GM21529 (cell line): ENCODE data around the gene MTG1.
"Not testable (repeated sequence)": the region's sequence is repeated elsewhere in the genome, so short reads cannot be mapped to it uniquely, and the experiment has no call there.

Source experiments
- ATAC-seq: cut with Tn5 transposase; IDR thresholded peaks from one replicate; pipeline ENCODE4 v1.9.1; 2021; ENCODE audit not compliant: unreplicated experiment

Gene MTG1

GRCh38 chr10:133377025-133377817 is 16.7 kb upstream of the MTG1 start:
- ATAC-seq = no peak

- no peak for ATAC-seq
These were observed 16.1 kb upstream of the MTG1 start for GRCh38 chr10:133377818-133378250.

- peak; percentile 40 for ATAC-seq
These were observed 15.5 kb upstream of the MTG1 start for GRCh38 chr10:133378251-133379096.

- peak; percentile 59 for ATAC-seq
These were observed 14.7 kb upstream of the MTG1 start, which contains the start of gene PAOX for GRCh38 chr10:133379152-133379800. Gene PAOX (plus strand): TSS chr10:133379262. CDS start chr10:133379317, 55 bp downstream.

GRCh38 chr10:133379801-133380666 is 13.9 kb upstream of the MTG1 start:
- no peak for ATAC-seq

GRCh38 chr10:133381036-133381435 is 12.9 kb upstream of the MTG1 start:
- ATAC-seq = no peak

GRCh38 chr10:133383551-133383950 is 10.4 kb upstream of the MTG1 start:
- ATAC-seq = no peak

GRCh38 chr10:133384071-133384470 is 9.9 kb upstream of the MTG1 start:
- no peak for ATAC-seq

GRCh38 chr10:133385214-133385613 is 8.7 kb upstream of the MTG1 start:
- ATAC-seq = no peak

- not testable (repeated sequence) for ATAC-seq
These were observed 7.0 kb upstream of the MTG1 start for GRCh38 chr10:133386951-133387350.

GRCh38 chr10:133388236-133388972 is 5.6 kb upstream of the MTG1 start:
- peak; percentile 3 for ATAC-seq

- peak; percentile 81 for ATAC-seq
These were observed 4.8 kb upstream of the MTG1 start for GRCh38 chr10:133388973-133389818.

- no peak for ATAC-seq
These were observed 3.2 kb upstream of the MTG1 start for GRCh38 chr10:133390597-133391248.

GRCh38 chr10:133391249-133391635 is 2.7 kb upstream of the MTG1 start:
- ATAC-seq = no peak

GRCh38 chr10:133391761-133392518 is 2.0 kb upstream of the MTG1 start:
- ATAC-seq = no peak

GRCh38 chr10:133393401-133394063 is 425 bp upstream of the MTG1 start:
- no peak for ATAC-seq

- no peak for ATAC-seq
These were observed 854 bp downstream of the MTG1 start for GRCh38 chr10:133394801-133395221.
